Mammary epithelial cell (primary cell): Measurements from ENCODE around the gene SETD5.

Source experiments
- CTCF ChIP-seq, 2 donors: IDR thresholded peaks in 1 of 2; conservative IDR thresholded peaks in 1 of 2; 2 replicates each; pipeline ENCODE4 v1.5.1; 2011 to 2012; ENCODE audit warnings: inconsistent platforms in 2 of 2, low read length in 2 of 2, mild to moderate bottlenecking in 2 of 2, control low read depth in 1 of 2, low read depth in 1 of 2; ENCODE audit not compliant: insufficient read depth in 1 of 2; ENCODE audit errors: extremely low read depth in 1 of 2
- EZH2 ChIP-seq: IDR thresholded peaks from 2 replicates; pipeline ENCODE4 v1.6.1; 2012; ENCODE audit warnings: low read length, inconsistent platforms, borderline replicate concordance

GRCh38 chr3:9468460-9468859, 71.0 kb downstream of the SETD5 start:
- no peak for TF ChIP-seq CTCF (conservative IDR thresholded peaks at IDR 0.05 in 1 of 2, IDR thresholded peaks at IDR 0.05 in 1 of 2; ENCODE audit: extremely low read depth in 1 of 2, insufficient read depth in 1 of 2, low read depth in 1 of 2, low read length in 2 of 2)
- no peak for TF ChIP-seq EZH2
